Fibroblast of skin of abdomen (primary cell): ENCODE data around the gene TMEM72.

Experiments used
- DNase-seq: peaks from one replicate; pipeline ENCODE4 v3.0.0-alpha.2; 2013

The TMEM72 gene

DNA sequence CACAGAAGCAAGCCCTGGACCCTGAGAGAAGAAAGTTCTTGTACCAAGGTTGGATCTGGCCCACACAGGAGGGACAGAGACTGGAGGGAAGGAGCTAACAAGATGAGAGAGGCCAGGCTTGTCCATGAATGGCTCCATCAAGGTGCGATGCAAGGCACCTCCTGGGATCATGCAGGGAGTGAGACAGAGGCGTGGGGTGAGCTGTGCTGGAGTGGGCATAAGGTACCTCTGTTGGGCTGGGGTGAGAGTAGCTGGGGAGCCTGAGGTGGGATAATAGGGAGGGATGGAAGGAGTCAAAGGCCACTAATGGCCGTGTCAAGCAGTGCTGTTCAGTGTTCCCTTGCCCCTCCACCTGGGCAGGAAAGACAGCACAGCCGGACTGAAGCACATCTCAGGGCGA is 9.9 kb downstream of the TMEM72 start:
- no peak for DNase-seq

DNA sequence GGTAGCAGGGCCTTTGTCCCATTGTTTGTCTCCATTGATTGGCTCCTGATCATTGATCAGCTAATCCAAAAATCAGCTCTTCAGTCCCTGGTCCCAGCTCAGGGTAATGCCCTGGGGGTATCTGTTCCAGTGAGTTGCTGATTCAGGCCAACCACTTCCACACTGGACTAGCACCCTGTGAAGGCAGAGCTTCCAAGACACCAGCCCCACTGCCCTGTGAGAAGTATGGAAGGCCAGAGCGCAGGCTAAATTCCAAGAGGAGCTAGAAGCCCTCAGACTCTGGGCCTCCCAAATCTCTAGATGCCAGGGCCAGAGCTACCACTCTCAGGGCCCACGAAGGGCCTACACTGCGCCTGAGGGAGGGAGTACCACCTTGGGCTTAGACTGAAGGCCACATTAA is 10.4 kb downstream of the TMEM72 start:
- no peak for DNase-seq

DNA sequence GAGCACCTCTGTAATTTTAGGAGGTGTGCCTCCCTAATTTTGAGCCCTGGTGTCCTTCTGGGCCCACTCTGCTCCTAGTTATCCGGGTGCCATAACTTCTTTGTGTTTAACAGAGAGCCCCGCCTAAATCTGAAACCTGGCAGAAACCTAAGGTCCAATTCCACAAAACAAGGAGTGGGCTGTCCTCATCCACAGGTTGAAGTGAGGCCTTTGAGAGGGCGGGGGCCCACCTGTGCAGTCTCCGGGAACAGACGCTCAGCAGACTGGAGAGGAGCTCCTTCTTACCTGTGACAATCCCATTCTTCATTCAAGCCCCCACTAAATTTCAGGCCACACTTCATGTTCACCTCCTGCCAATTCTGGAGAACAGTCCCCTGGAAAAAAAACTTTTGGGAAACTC is 10.9 kb downstream of the TMEM72 start:
- DNase-seq, result no peak

DNA sequence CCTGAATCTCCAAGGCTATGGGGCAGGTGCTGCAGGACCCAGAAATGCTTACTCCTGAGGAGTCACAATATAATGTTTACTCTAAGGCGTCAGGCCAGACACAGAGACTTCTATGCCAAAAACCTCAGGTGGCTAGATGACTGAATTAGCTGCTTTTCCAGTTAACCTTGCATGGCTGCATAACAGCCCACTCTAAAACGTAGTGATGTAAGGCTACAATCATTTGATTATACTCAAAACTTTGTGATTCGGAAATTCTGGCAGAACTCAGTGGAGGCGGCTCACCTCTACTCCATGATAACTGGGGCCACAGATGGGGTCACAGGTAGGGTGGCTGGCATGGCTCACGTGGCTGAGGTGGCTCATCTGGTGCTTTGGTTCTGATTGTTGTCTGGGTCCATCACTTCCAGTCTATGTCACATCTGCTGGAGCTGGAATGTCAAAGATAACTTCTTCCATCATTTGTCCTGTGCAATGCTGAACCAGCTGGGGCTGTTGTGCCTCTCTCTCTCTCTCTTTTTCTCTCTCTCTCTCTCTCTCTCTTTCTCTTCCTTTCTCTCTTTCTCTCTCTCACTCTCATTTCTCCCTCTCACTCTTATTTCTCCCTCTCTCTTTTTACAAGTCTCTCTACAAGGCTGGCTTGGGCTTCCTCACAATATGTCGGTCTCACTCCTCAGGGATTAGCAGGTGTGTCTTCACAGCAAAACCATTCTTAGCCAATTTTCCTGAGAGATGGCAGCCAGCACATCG is 11.8 kb downstream of the TMEM72 start:
- DNase-seq, result no peak

DNA sequence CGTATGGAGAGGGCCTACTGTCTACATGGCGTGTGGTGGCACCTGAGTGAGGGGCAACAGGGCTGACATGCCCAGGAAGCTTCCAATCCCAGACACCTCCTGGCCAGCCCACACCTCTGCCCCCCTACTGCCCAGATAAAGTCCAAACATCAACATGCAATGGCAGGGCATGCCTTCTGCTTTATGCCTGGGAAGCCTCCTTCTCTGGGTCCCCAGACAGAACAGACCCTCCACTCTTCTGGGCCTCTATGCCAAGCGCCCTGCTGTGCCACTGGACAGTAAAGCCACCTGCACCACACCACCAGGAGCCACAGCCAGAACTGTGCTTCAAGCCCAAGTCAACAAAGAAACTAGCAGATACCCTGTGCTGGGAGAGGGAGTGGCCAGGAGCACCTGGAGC is 12.5 kb downstream of the TMEM72 start:
- no peak for DNase-seq

DNA sequence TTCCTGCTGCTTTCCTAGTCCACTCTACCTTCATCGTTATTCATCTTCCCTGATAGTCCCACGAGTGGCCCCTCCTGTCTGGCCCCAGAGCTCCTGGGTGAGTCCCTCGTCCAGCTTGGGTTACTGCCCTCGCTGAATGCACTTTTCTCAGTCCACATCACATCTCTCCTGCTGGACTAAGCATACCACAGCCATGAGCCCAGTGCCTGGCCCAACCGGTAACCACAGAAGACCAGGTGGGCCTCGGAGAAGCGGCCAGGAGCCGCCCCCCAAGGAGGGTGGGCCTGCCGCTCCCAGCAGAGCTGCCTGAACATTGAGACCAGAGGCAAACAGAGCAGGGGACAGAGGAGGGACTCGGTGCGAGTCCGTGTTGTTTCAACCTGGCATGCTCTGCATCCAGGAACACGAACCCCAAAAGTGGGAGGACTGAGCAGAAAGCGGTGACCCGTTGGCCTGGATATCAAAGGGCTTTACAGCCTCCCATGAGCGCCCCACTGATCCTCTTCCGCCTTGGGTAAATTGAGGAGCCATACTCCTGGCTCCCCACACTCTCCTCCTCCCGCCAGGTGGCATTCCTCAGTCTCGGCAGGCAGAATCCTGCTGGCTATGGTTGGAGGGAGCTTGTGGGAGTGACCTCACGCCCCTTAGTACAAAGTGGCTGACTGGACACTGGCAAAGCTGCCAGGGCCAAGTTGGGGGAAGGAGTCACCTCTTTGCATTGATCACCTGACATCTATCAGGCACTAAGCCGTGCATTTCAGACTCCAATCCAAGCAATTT is 13.3 kb downstream of the TMEM72 start:
- no peak for DNase-seq

DNA sequence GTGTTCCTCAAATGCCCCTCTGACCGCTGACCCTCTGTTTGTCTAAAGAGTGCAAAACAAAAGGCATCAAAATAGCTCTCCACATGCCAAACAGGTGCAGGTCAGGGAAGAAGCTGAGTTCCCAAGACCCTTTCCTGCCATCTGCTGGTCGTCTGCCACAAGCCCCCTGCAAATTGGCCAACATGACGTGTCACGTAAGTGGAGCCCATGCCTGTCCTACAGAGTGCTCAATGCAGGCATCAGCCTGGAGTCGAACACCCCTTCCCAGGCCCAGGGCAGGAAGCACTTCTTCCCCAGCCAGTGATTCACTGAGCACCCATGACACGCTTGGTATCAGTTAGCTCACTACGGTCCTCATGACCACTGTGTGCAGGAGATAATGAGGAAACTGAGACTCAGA is 14.1 kb downstream of the TMEM72 start:
- no peak for DNase-seq

DNA sequence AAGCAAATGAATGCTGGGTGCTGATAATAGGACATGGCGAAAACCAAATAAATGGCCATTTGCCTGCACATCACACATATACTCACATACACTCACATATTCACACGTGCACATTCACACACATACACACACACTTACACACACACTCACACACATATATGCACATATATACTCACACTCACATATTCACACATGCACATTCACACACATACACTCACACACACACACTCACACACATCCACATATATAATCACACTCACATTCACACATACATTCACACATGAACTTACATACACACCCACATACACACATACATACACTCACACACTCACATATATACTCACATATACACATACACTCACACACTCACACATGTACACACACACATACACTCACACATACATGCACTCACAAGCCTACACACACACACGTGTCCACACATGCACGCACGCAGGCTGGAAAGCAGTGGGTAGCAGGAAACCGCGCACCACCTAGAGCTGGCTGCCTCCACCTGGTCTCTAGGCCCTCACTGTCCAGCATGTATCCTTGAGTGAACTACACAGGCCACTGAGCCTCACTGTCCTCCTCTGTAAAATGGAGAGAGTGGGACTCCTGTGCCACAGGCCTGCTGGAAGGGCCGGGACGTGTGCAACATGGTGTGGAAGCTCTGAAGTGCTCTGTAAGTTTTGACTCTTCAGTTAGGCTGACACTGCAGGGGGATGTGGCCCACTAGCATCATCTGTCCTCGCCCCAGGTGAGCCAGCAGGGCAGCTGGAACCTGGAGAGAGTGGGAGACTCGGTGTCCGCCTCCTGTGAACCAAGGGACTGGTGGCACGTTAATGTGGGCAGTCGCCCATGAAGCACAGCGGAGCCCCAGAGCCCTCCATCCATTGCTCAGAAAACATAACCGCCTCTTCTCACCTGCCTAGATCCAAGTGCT is 14.9 kb downstream of the TMEM72 start:
- DNase-seq, result no peak

DNA sequence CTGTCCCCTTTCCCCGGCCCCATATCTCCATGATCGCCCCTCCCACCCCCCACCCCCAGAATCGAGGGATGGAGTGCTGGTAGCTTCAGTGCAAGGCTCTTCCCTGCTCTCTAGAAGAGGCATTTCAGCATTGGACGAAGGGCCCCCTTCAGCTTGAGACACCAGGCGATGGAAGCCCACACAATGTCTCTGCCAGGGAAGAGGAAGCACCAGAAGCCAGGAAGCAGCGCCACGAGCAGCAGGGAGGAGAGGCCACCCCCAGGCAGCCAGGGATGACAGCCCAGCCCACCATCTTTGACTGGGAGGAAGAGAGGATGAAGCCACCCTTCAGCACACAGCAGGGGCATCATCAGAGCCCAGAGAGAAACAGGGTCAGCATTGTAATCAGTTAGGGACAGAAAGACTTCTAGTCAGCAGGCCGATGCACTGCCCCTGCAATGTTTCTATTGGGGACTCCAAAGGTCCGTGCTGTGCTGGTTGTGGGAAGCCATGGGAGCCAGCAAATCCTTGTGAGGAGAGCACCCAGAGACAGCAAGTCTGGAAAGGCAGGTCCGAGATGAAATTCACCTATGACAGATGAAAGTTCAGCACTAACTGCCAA is 15.7 kb downstream of the TMEM72 start:
- DNase-seq, result no peak

DNA sequence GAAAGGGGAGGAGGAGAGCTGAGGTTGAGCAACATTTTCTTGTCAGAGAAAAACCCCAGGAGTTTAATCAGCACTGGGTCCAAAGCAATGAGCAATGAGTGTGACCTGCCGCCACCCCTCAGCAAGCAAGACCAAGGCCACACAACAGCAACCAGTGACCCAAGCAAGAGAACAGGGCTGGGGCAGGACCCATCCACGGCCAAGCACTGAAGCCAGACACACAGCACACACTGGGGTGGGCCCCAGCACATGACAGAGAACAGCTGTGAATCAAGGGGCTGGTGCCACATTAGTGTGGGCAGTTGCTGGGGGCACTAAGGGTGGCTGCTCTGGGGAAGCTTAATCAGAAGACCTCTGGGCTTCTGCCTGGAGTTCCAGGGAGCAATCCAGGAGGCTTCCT is 16.2 kb downstream of the TMEM72 start:
- DNase-seq, result no peak

DNA sequence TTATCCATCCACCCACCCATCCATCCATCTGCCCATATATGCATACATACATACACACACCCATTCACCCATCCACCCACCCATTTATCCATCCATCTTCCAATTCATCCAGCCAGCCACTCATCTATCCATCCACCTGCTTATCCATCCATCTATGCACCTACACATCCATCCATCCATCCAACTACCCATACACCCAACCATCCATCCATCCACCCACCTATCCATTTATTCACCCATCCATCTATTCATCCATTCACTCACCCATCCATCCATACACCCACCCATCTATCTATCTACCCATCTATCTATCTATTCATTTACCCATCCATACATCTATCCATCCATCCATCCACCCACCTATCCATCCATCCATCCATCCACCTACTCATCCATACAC is 17.3 kb downstream of the TMEM72 start:
- DNase-seq, result no peak

DNA sequence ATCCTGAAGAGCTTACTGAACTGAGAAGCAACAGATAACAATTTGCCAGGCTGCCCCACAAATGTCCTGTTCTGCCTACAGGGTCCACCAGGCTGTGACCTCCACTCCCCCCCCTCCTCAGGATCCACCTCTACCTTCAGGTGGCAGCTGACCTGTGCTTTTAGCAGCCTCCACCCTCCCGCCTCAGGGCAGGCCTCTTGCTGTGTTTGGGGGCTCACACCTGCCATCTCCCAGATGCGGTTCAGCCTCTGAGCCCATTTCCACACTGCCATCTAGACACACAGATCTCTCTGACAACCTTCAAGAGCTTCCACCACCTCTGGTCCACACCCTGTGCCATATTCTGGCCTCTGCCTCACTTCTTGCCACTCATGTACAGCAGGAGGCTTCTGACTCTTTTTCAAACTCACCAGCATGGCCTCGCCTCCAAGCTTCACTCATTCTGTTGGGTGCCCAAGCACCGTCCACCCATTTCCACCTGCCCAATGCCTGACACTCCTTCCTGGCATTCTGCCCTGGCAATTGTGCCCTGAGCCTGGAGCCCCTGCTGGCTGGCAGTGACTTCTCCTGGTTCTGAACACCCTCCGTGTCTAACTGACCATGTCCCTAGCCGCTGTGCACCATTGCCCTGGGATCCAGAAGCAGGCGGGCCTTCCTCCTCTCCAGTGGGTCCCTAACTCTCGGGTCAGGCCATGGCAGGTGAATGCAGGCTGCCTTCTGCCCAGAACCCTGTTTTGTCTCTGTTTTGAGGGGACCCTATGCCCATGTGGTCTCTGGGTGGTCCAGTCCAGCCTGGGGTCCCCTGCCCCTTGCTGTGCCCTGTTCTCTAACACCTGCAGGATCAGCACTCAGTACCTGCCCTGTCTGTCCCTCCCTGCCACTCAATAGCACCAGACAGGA is 18.5 kb downstream of the TMEM72 start:
- DNase-seq, result no peak

DNA sequence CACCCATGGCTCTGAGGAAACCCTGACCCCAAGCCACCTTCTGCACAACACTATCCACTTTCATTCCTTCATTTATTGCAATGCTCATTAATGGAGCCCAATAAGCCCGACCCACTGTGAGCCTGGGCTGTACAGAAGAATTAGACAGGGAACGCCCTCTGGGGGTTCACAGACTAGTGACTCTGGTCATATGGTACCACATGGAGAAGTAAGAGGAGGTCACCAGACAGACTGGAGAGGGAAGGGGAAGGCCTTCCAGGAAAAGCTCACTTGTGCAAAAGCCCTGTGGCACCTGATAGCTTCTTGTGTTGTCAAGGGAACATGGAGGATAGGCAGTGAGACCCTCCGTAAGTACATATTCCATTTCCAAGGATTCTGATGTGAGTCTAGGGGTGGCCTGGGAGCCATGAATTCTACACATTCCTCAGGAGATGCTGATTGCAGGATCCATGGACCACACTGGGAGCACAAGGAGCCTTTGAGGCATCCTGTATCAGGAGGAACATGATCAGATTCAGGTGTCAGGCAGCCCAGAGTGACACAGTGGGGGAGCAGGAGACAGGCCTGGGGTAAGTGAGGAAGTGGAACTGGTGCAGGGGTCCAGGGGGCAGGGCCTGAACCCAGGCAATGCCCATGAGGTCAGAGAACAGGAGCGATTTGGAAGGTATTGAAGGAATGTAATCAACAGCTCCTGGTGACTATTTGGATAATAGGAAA is 19.9 kb downstream of the TMEM72 start:
- no peak for DNase-seq

DNA sequence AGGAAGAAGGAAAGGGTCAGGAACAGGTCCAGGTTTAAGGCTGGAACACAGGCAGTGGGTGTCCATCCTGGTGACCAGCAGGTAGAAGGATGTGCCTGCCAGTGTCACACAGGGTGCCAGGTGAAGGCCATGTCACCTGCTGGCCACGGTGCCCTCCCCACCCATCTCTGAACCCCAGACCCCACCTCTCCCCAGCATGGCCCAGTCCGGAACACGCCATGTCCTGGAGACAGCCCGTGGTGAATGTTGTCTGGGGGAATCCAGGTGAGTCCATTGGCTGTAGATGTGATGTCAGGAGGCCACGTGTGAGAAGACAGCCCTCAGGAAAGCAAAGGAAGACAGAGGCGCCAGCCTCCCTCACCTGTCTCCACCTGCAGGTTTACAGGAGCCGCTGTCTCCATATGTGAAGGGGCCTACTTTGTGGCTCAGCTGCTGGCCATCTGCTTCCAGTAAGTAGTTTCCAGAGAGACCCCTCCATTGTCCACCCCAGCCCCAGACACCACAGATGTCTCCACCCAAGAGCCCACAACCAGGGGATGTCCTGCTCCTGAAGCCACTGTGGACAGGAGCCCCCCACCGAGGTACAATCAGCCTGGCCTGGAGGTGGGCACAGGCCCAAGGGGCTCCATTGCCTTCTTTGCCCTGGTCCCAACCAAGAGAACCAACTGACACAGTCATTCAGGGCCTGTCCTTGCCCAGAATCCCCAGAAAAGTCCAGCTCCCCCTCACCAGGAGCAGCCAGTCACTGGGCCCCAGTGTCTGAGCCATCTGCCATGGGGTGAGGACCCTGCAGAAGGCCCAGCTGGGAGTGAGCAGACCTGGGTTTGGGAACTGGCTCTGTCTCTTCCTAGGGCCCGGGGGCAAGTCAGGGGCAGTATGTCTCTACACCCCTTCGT is 20.7 kb downstream of the TMEM72 start:
- DNase-seq, result no peak

DNA sequence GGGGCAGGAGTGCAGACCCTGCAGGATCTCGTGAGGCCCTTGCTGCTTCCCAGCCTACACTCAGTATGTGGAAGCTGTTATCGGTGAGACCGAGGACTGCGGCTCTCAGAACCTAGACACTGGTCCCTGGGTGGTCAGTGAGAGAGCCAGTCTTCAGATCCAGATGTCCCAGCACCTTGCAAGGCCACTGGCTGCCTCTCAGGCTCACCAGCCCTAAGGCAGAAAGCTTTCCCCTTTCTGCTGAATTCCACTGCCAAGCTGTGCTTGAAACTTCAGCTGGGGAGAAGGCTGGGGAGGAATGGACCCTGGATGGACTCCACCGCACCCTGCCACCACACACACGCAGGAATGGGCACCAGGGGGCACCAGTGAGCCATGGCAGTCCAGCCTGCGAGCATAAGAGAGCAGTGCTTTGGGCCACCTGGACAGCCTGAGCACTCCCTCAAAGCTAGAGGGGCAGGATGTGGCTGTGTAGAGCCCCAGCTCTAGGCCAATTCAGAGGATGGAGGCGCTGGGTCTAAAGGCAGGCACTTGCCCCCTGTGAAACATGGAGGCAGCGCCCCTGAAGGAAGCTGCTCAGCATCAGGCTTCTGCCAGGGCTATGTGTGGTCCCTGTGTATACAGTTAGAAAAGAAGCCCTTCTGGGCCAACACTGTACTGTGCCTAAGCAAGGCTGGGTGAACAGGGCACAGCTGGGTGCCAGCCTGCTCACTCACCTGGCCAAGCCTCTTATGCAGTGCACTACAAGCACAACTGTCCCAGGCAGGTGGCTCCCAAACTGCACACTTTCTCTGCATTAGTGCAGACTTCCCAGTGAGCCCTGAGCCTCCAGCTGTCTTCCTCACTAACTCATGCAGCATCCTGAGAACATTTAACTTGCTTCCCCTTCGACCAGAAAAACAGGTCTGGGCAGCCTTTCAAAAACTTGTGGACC is 21.6 kb downstream of the TMEM72 start:
- peak; percentile 75 for DNase-seq

DNA sequence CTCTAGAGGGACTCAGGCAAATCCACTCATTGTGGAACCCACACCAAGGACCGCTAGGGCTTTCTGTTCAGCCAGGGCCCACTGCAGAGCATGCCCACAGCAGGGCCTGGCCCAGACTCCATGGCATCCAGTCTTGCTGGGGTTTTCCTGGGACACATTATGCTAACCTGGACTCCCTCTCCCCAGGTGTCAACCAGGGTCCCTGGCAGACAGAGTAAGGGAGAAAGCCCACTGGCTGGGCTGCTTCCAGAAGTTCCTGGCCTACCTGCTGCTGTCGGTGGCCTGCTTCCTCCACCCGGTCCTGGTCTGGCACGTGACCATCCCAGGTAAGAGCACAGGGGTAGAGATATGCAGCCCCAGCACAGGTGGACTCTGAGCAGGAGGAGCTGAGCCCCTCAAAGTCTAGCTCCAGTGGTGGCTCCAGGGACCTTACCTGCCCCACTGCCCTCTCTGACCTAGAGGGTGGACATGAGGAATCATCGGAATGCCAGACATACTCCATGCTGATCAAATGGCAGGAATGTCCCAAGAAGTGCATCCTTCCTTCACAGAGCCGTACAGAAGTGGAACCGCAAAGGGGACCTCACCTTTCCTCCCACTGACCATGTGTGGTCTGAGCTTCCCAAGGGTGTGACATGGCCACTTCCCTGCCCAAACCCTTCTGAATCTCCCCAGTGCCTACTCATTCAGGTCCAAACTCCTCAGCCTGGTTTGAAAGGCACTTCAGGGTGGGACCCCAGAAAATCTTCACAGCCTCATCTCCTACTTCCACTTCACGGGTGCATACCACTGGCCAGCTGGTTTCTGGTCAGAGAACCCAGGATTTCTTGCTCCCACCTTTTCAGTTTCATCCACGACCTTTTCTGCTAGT is 22.5 kb downstream of the TMEM72 start:
- no peak for DNase-seq

DNA sequence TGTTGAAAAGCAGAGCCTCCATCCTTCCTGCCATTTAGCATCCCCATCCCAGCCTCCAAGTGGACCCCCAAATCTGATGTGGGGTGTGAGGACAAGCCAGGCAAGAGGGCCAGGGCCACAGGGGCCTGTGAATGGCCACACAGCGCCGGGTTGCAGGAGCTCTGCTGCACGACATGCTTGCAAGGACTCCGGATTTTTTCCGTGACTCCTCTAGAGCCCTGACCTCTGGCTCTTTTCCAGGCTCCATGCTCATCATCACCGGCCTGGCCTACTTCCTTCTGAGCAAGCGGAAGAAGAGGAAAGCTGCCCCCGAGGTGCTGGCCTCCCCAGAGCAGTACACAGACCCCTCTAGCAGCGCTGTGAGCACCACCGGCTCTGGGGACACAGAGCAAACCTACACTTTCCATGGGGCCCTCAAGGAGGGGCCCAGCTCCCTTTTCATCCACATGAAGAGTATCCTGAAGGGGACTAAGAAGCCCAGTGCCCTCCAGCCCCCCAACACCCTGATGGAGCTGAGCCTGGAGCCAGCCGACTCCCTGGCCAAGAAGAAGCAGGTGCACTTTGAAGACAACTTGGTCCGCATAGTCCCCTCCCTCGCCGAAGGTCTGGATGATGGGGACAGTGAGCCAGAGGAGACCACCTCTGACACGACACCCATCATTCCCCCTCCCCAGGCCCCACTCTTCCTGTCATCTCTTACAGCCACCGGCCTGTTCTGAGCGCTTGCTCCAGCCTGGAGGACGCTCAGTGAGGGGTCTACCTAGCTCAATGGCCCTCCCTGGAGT is 23.5 kb downstream of the TMEM72 start:
- no peak for DNase-seq
